ENCODE results near the gene GCKR. TPM values are rescaled to one million over a fixed set of nuclear protein-coding genes. Genes with fewer than 3 reads are reported as not detected.

GCKR gene, protein sequence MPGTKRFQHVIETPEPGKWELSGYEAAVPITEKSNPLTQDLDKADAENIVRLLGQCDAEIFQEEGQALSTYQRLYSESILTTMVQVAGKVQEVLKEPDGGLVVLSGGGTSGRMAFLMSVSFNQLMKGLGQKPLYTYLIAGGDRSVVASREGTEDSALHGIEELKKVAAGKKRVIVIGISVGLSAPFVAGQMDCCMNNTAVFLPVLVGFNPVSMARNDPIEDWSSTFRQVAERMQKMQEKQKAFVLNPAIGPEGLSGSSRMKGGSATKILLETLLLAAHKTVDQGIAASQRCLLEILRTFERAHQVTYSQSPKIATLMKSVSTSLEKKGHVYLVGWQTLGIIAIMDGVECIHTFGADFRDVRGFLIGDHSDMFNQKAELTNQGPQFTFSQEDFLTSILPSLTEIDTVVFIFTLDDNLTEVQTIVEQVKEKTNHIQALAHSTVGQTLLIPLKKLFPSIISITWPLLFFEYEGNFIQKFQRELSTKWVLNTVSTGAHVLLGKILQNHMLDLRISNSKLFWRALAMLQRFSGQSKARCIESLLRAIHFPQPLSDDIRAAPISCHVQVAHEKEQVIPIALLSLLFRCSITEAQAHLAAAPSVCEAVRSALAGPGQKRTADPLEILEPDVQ
- total RNA-seq (0.11 TPM), polyA plus RNA-seq (0.49 TPM)

DNA sequence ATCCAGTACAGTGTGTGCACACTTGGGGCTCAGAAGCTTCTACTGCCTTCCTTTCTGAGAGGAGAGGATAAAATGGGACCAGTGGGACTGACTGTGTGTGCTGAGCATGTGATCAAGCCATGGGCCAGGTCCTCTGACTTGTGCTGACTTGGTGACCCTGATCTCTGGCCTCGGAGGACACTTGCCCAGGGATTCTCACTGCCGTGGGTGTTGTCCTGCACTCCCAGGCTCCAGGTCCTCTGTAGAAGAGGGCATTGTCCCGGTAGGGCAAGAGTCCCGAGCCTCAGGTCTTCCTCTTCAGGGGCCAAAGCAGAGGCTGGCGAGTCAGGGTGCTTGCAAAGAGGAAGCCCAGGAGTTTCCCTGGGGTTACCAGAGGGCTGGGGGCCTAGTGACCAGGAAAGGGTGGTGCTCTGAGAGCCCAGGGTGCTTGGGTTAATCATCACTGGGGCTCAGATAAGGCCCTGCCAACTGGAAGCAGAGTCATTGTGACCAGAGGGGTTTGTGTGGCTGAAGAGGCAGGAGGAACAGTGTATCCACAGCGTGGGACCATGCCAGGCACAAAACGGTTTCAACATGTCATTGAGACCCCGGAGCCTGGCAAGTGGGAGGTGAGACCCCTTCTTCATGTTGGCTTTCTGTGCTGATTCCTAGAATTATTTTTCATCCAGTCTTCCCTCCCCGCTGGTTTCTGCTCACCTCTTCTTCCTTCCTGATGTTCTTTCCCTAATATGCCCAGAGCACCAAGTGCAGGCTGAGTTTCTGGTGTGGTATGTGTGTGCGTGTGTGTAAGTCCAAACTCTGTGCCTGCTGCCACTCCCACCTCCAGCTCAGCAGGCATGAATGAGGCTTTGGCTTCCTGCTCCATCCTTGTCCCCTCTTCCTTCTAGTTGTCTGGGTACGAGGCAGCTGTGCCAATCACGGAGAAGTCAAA is at the start of gene GCKR:
GCKR (plus strand) TSS at position 483 of the 931 bp plus-strand sequence; CDS start at position 549, 66 bp downstream.
- DNase-seq (ENCODE audit: extremely low spot score) = no peak
- H3K27ac ChIP-seq (ENCODE audit: low read depth) = no peak within 1 kb of the TSS
- no peaks in the 10 kb centered on the region for H3K4me1 ChIP-seq (ENCODE audit: insufficient read depth)
- H3K36me3 ChIP-seq (ENCODE audit: insufficient read depth) = no peaks in the 10 kb centered on the region
- H3K4me3 ChIP-seq (ENCODE audit: low read depth, low read length) = no peak within 1 kb of the TSS
- 77% methylated on average over 12 of the region's 12 CpGs for WGBS

DNA sequence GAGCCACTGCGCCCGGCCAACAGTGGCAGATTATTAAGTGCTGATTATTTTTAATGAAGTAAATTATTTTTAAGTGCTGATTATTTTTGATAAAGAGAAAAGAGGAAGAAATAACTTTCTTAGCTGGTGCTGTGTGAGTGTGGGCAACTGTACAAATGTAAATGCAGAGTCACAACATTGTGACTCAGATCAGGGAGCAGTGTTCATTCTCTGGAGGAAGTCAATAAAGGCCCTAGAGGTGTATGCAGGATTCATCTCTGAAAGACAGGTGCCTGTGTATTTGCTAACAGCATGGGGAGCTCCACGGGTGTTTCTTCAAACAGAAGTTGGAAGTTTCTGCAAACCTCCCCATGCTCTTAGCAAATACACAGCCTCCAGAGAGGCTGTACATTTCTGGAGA is 48.3 kb upstream of the GCKR start:
- Histone ChIP-seq H3K36me3 (ENCODE audit: insufficient read depth) (no peaks in the 10 kb centered on the region), H3K4me1 (ENCODE audit: insufficient read depth) (no peaks in the 10 kb centered on the region), H3K27ac (ENCODE audit: low read depth) (no peak overlapping the region), H3K4me3 (ENCODE audit: low read depth, low read length) (no peak overlapping the region)
- 90% methylated on average over 3 of the region's 3 CpGs for WGBS
- DNase-seq (ENCODE audit: extremely low spot score) = no peak

DNA sequence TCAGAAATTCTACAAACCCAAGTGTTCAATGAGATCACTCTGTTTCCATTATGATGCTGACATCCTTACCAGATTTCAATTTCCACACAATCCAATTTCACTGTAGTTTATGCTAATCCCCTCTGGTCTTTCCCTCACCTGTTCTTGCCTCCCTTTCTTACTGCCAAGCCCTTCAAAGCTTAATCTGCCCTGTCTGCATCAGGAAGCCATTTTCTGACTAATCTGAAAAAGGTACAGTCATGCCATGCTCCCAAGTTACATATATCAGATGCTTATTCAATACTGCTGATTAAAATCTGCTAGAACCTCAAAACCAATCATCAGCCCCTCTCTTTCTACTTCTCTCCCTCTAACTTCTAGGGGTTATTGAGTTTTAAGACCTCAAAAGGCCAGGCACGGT is 45.5 kb upstream of the GCKR start:
- DNase-seq (ENCODE audit: extremely low spot score) = no peak
- H3K36me3 ChIP-seq (ENCODE audit: insufficient read depth) = no peaks in the 10 kb centered on the region
- H3K4me1 ChIP-seq (ENCODE audit: insufficient read depth) = no peaks in the 10 kb centered on the region
- H3K27ac ChIP-seq (ENCODE audit: low read depth) = no peak overlapping the region
- WGBS = 88% methylated on average over 1 of the region's 1 CpG
- no peak overlapping the region for H3K4me3 ChIP-seq (ENCODE audit: low read depth, low read length)

DNA sequence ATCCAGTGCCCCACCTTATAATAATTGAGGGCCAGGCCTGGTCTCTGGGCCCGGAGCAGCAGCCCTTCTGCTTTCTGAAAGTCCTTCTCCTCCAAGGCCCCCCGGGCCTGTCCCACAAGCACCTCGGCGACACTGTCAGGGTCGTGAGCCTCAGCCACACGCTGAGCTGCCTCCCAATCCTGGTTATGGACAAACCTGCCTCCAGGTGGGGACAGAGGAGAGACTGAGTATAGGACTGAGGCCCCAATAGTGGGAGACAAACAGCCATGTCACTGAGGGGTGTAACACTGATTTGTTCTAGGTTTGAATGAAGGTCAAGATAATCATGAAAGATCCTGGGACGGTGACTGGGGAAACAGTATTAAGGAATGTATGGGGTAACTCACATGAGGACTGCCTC is 42.7 kb upstream of the GCKR start:
- DNase-seq (ENCODE audit: extremely low spot score) = no peak
- no peak overlapping the region for H3K4me3 ChIP-seq (ENCODE audit: low read depth, low read length)
- H3K27ac ChIP-seq (ENCODE audit: low read depth) = no peak overlapping the region
- peaks cover 3% of the 10 kb centered on the region for H3K36me3 ChIP-seq (ENCODE audit: insufficient read depth)
- H3K4me1 ChIP-seq (ENCODE audit: insufficient read depth) = no peaks in the 10 kb centered on the region
- 87% methylated on average over 7 of the region's 7 CpGs for WGBS

DNA sequence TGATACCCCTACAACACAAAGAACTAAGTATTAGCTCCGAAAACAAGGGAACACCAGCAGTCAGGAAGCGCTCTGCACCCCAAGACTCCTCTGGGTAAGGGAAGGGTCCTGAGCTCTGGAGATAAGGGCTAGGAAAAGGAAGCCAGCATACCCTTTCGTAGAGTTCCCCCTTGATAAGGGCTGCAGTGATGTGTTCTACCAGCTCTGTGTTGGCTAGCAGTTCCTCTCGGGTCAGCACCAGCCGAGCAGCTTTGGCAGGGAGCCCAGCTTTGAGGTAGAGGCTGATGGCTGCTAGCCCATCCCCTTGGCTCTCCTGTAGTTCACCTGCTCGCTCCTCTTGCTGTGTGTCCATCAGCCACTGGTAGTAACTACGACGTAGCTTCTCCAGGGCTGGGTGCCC is 35.5 kb upstream of the GCKR start:
- no peaks in the 10 kb centered on the region for H3K4me1 ChIP-seq (ENCODE audit: insufficient read depth)
- no peak overlapping the region for H3K4me3 ChIP-seq (ENCODE audit: low read depth, low read length)
- 87% methylated on average over 8 of the region's 8 CpGs for WGBS
- DNase-seq (ENCODE audit: extremely low spot score) = no peak
- no peak overlapping the region for H3K27ac ChIP-seq (ENCODE audit: low read depth)
- H3K36me3 ChIP-seq (ENCODE audit: insufficient read depth) = peaks cover 3% of the 10 kb centered on the region

DNA sequence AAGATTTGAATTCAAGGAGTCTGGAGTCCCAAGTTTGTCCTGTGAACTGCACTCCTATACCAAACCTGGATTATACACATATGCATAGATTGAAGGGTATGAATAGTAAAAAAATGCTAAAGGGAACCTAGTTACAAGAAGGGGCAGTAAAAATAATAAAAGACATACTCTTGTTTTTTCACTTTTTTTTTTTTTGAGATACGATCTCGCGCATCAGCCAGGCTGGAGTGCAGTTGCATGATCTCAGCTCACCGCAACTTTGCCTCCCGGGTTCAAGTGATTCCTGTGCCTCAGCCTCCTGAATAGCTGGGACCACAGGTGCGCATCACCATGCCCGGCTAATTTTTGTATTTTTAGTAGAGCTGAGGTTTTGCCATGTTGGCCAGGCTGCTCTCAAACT is 32.2 kb upstream of the GCKR start:
- Histone ChIP-seq H3K4me3 (ENCODE audit: low read depth, low read length) (no peak overlapping the region), H3K4me1 (ENCODE audit: insufficient read depth) (no peaks in the 10 kb centered on the region), H3K27ac (ENCODE audit: low read depth) (no peak overlapping the region), H3K36me3 (ENCODE audit: insufficient read depth) (no peaks in the 10 kb centered on the region)
- 96% methylated on average over 7 of the region's 7 CpGs for WGBS
- DNase-seq (ENCODE audit: extremely low spot score) = no peak

DNA sequence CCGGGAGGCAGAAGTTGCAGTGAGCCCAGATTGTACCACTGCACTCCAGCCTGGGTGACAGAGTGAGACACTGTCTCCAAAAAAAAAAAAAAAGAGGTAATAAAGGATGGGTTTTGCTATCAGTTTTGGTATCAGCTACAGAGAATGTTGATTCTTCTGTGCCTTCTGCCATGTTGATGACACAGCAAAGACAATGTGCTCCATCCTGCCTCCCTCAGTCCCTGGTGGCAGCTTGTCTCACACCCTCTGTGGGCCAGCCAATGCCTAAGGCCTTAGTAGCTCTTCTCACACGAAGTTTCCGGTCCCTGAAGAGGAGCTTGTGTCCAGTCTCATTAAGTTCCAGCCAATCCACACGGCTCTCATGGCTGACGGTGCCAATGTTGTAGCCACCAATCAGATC is 24.7 kb upstream of the GCKR start:
- H3K4me3 ChIP-seq (ENCODE audit: low read depth, low read length) = no peak overlapping the region
- 92% methylated on average over 5 of the region's 5 CpGs for WGBS
- H3K27ac ChIP-seq (ENCODE audit: low read depth) = no peak overlapping the region
- no peaks in the 10 kb centered on the region for H3K4me1 ChIP-seq (ENCODE audit: insufficient read depth)
- no peaks in the 10 kb centered on the region for H3K36me3 ChIP-seq (ENCODE audit: insufficient read depth)
- DNase-seq (ENCODE audit: extremely low spot score) = no peak

DNA sequence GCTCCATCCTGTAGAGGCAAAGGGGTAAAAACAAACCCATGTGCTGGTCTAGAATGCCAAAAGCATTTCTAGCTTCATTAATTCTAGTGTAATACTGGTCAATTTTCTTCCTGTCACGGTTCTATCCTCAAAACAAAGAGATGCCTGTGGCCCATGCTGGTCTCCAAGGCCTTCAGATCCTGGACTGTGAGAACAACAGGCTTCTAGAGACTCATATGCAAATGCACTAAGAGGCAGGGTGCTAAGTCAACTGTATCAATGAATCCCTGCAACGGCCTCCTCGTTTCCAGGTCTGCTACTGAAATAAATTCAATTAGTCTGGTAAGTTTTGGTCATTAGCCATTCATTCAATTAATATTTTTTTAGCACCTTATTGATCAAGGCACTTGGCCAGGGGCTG is 11.1 kb upstream of the GCKR start:
- H3K4me3 ChIP-seq (ENCODE audit: low read depth, low read length) = no peak overlapping the region
- WGBS = 78% methylated on average over 3 of the region's 3 CpGs
- no peaks in the 10 kb centered on the region for H3K4me1 ChIP-seq (ENCODE audit: insufficient read depth)
- H3K36me3 ChIP-seq (ENCODE audit: insufficient read depth) = no peaks in the 10 kb centered on the region
- no peak for DNase-seq (ENCODE audit: extremely low spot score)
- H3K27ac ChIP-seq (ENCODE audit: low read depth) = no peak overlapping the region

DNA sequence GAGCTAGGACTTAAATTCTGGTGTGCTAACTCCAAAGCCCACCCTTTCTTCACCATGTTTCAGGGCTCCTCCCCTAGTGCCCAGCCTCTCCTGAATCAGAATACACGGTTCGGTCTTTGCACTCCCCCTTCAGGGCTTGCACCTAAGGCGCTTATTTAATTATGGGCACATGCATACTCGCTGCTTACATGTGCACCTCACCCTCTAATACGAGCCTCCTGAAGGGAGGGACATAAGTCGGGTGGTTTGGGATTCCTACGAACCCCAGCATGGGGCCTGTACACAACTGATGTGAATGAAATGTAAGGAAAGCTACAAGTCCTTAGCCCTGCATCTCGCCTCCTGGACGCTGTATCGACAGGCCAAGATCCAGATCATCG is 7.5 kb upstream of the GCKR start:
- no peaks in the 10 kb centered on the region for H3K4me1 ChIP-seq (ENCODE audit: insufficient read depth)
- H3K27ac ChIP-seq (ENCODE audit: low read depth) = no peak overlapping the region
- H3K36me3 ChIP-seq (ENCODE audit: insufficient read depth) = no peaks in the 10 kb centered on the region
- 3% methylated on average over 11 of the region's 11 CpGs for WGBS
- DNase-seq (ENCODE audit: extremely low spot score) = no peak
- peak overlapping the region; percentile 44 for H3K4me3 ChIP-seq (ENCODE audit: low read depth, low read length)

DNA sequence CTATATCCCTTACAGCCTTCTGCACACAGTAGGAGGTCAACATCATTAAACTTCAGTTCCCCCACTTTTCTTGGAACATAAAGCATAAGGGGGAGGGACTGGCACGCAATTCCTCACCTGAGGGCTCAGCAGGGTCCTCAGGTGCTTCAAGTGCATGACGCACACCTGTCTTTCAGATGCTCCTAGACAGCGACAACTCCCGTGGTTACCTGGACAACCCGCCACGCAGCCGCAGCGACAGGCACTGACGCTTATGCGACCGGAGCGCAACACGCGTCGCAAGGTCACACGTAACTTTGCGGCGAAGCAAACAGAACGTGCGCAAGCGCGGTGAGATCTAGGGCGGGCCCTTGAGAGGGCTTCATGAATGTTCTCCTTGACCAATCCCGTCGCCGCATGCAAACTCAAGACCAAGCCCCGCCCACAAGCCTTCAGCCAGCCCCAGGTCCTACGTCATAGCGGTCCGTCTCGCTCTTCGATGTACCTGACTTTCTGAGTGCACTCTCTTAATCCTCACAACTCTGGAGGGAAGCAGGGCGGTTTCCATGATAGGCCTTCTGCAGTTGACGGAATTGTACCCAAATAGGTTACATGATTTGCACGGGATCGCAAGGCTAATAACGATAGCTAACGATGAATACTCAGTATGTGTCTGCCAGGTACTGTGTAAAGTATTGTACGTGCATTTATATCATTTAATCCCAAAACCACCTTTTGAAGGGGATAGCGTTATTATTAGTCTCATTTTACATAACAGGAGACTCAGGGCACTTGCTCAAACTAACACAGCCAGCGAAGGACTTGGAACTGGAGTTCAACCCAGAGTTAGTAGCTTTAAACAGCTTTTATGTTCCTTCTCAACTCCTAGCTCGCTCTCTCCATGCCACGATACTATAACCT is 6.9 kb upstream of the GCKR start, which contains the start of gene IFT172:
IFT172 (minus strand) TSS at position 246 of the 900 bp plus-strand sequence; CDS start at position 156, 90 bp downstream.
- Histone ChIP-seq H3K36me3 (ENCODE audit: insufficient read depth) (no peaks in the 10 kb centered on the region), H3K4me3 (ENCODE audit: low read depth, low read length) (peak within 1 kb of the TSS; percentile 44), H3K27ac (ENCODE audit: low read depth) (peak within 1 kb of the TSS; percentile 19), H3K4me1 (ENCODE audit: insufficient read depth) (no peaks in the 10 kb centered on the region)
- 6% methylated on average over 43 of the region's 43 CpGs for WGBS
- DNase-seq (ENCODE audit: extremely low spot score) = peak; percentile 97

DNA sequence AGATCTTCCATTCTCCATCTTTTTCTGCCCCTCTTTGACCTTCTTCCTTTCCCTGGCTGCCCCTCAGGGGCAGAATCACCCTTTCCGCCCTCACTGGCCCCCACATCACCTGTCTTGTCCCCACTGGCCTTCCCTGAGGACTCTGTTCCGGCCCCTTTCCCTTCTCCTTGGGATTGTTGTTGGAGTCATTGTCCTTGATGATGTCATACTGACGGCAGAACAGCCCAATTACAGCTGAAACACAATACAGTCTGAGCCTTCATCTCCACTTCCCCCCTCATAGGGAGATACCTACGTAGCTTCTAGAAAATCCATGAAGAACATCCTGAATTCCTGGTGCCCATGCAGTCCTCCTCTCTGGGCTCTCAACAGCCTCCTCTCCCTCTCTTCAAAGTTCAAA is 4.1 kb upstream of the GCKR start:
- no peak overlapping the region for H3K4me3 ChIP-seq (ENCODE audit: low read depth, low read length)
- no peaks in the 10 kb centered on the region for H3K36me3 ChIP-seq (ENCODE audit: insufficient read depth)
- H3K4me1 ChIP-seq (ENCODE audit: insufficient read depth) = no peaks in the 10 kb centered on the region
- DNase-seq (ENCODE audit: extremely low spot score) = no peak
- 85% methylated on average over 4 of the region's 4 CpGs for WGBS
- H3K27ac ChIP-seq (ENCODE audit: low read depth) = no peak overlapping the region

DNA sequence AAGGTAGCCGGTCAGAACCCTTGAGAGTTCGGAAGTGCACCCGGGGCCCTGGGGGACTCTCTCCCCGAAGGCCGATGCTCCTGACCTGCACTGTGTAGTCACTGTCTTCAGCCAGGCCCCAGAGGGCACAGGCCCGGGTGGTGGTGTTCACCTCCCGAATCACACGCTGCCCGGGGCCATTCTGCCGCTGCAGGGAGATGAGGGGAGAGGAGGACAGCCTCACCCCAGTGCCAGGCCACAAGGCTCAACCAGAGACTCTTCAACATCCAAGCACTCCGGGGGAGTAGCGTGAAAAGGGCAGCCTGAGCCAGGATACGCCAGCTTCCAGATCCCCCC is 2.7 kb upstream of the GCKR start:
- WGBS = 92% methylated on average over 13 of the region's 13 CpGs
- no peak for DNase-seq (ENCODE audit: extremely low spot score)
- Histone ChIP-seq H3K27ac (ENCODE audit: low read depth) (no peak overlapping the region), H3K4me1 (ENCODE audit: insufficient read depth) (no peaks in the 10 kb centered on the region), H3K4me3 (ENCODE audit: low read depth, low read length) (no peak overlapping the region), H3K36me3 (ENCODE audit: insufficient read depth) (no peaks in the 10 kb centered on the region)

Data from urinary bladder (tissue), 4 donors.